ENCODE results near the gene FBXW10.
"Not testable (repeated sequence)": the region's sequence is repeated elsewhere in the genome, so short reads cannot be mapped to it uniquely, and the experiment has no call there.

The FBXW10 gene

DNA sequence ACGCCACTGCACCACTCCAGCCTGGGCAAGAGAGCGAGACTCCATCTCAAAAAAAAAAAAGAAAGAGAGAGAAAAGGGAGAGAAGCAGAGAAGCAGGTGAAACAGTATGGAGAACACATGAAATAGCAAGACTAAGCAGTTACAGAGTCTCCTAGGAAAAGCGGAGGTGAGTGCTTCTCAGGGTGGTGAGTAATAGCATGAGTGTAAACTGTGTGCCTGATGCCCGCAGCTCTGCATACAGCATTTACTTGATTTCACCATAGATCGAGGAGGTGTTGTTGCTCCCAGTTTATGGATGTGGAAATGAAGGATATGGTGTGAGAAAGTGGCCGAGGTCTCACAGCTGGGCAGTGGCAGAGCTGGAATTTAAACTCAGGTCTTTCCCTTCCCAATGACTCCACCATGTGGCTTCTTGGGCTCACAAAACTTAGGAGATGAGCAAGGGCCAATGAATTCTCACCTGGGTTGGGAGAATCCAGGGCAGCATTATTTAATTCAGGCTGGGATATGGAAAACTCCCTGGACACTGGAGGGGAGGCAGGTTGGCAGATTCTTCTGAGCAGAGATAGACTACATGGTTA, 10.1 kb downstream of the FBXW10 start:
- not testable (repeated sequence) for DNase-seq (ENCODE audit: low read depth)

DNA sequence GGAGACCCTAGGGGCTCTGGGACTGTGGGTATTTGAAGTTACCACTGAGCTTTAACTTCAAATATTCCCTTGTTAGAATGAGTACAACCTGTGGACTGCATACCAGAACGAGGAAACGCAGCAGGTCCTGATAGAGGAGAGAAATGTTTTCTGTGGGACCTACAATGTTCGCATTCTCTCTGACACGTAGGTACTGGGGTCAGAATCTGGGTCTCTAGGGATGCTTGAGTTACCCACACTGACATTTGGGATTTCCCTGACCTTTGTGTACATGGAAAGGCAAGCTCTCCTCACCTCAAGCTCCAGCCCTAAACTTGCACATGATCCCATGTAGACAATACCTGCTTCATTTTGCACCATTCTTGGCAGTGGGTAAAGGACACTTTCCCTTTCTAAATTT, 12.1 kb downstream of the FBXW10 start:
- DNase-seq (ENCODE audit: low read depth) = not testable (repeated sequence)

DNA sequence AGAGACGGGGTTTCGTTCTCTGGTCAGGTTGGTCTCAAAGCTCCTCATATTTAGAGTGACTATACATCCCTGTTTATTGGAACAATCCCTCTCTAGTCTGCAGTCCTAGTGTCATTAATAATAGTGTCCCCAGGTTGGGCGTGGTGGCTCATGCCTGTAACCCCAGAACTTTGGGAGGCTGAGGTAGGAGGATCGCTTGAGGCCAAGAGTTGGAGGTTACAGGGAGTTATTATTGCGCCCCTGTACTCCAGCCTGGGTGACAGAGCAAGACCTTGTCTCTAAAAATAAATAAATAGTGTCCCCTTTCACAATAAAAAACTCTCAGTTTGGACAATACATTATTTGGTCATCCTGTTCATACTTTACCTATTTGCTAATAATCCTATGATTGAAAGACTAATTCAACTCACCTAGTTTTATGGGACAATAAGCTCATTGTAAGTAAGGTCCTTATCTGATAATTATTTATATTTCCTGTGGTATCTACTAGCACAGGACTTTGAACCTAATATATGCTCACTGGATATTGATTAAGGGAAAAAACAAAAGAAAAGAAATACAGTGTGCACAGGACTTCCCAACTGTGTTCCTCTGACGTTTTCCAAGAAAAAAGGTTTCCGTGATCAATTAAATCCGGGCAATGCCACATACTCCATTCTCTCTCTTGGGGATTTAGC, 13.7 kb downstream of the FBXW10 start:
- DNase-seq (ENCODE audit: low read depth) = not testable (repeated sequence)

- not testable (repeated sequence) for DNase-seq (ENCODE audit: low read depth)
These were observed 14.5 kb downstream of the FBXW10 start for GRCh38 chr17:18758344-18758743.

- DNase-seq (ENCODE audit: low read depth) = not testable (repeated sequence)
These were observed 16.4 kb downstream of the FBXW10 start for GRCh38 chr17:18760221-18760620.

DNA sequence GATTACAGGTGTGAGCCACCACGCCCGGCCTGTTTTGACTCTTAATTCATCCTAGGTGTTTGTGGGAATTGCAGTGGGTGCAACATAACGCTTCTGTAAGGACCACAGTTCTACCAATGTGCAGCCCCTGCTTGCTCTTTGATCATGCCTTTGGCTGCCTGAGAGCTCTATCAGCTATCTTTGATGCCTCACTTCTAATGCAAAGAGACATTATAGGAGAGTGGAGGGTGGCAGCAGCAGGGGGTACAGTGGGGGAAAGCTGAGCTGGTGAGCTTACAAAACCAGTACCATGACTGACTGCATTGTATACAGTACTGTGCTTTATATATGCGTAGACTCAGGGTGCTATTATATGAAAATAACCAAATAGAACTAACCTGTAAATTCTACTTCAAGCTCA, 26.7 kb downstream of the FBXW10 start:
- not testable (repeated sequence) for DNase-seq (ENCODE audit: low read depth)

DNA sequence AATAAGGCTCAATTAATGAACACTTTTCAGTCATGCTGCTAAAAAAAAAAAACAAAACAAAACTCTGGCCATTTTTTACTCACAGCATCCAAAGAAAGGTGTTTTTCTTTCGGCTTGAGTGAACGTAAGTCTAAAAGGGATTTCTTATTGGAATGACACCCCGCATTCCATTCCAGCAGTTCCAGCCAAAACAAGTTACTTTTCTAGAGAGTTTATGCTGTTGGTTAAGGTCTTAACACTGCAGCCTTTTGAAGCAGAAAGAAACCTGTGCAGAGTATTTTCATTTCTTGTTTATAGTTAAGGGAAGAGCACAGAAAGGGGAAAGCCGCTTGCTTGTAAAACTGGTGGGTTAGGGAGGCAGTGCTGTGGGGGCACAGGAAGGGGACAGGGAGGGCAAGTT, 27.2 kb downstream of the FBXW10 start:
- not testable (repeated sequence) for DNase-seq (ENCODE audit: low read depth)

DNA sequence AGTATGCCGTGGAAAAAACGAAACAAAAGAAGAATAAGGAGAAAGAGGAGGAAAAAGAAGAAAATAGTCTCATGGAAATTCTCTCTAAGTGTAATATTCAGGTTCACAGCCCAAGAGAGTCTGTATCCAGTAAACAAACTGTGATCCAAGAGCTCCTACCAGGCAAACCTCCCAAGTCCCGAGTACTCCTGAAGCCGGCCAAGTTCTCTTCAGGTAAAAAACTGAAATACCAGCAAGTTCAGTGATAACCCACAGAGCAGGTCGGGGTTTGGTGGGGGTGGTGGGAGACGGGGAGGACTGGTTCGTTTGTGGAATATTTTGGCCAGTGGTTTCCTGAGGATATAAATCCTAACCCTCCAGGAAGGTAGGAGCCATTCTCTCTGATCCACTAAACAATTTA, 28.6 kb downstream of the FBXW10 start:
- no peak for DNase-seq (ENCODE audit: low read depth)

GRCh38 chr17:18780991-18781718, 37.3 kb downstream of the FBXW10 start, which contains the start of gene TVP23B:
TSS of gene TVP23B (plus strand) at chr17:18781183. CDS start at chr17:18781294, 111 bp downstream.
- DNase-seq (ENCODE audit: low read depth) = peak; percentile 60

DNA sequence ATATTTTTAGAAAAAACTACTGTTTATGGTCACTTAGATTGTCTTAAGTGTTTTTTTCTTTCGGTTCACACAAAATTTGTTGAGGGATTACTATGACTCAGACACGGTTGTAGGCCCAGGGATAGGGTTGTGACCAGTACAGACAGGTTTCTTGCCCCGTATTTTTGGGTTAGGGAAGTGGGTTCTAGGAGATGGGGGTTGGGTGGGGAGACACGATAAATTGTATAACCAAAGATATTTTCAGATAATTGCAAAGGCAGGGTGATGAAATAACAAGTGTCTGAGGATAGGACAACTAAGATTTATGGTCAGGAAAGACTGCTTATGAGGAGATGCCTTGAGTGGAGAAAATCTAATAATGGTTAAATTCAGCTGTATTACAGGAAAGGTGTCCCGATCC, 38.0 kb downstream of the FBXW10 start:
- DNase-seq (ENCODE audit: low read depth) = not testable (repeated sequence)

DNA sequence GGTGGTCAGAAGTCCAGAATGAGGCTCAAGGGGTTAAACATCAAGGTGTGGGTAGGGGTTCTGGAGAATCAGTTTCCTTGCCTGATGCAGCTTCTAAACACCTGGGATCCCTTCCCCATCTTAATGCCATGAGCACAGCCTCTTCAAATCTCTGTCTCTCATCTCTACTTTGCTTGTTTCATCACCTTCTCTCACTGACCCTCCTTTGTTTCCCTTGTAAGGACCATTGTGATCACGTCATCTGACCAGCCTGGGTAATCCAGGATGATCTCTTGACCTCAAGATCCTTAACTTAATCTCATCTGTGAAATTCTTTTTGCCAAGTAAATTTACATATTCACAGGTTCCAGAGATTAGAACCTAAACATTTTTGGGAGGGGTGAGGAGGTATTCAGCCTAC, 42.1 kb downstream of the FBXW10 start:
- not testable (repeated sequence) for DNase-seq (ENCODE audit: low read depth)

- not testable (repeated sequence) for DNase-seq (ENCODE audit: low read depth)
These were observed 43.0 kb downstream of the FBXW10 start for GRCh38 chr17:18786890-18787289.

DNA sequence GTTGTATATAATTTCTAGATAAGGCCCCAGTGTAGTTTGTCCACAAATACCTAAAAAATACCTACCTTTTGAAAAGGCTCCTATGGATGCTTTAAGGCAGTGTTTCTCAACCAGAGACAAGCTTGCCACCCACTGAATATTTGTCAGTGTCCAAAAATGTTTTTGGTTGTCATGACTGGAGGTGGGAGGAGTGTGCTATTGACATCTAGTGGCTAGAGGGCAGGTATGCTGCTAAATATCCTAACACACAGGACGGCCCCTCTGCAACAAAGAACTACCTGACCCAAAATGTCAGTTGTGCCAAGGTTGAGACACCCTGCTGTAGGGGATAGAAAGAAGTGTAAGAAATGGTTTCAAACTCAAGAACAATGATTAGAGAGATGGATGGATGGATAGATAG, 47.5 kb downstream of the FBXW10 start:
- not testable (repeated sequence) for DNase-seq (ENCODE audit: low read depth)

DNA sequence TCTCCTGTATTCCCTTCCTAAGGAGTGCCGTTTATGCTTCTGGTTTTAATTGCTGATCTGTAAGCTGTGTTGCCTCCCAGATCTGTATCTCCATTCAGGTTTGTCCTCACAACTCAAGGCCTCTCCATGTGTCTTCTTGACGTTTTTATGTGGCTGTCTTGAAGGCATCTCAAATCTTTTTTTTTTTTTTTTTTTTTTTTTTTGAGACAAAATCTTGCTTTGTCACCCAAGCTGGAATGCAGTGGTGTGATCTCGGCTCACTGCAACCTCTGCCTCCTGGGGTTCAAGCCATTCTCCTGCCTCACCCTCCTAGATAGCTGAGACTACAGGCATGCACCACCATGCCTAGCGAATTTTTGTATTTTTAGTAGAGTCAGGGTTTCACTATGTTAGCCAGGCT, 51.0 kb downstream of the FBXW10 start:
- DNase-seq (ENCODE audit: low read depth) = not testable (repeated sequence)

- DNase-seq (ENCODE audit: low read depth) = not testable (repeated sequence)
These were observed 53.0 kb downstream of the FBXW10 start for GRCh38 chr17:18796887-18797286.

GRCh38 chr17:18803458-18804245, 59.8 kb downstream of the FBXW10 start:
- DNase-seq (ENCODE audit: low read depth) = not testable (repeated sequence)

GRCh38 chr17:18815924-18816323, 72.1 kb downstream of the FBXW10 start:
- DNase-seq (ENCODE audit: low read depth) = not testable (repeated sequence)

GRCh38 chr17:18816489-18817371, 72.9 kb downstream of the FBXW10 start:
- peak; percentile 19 for DNase-seq (ENCODE audit: low read depth)

- not testable (repeated sequence) for DNase-seq (ENCODE audit: low read depth)
These were observed 77.6 kb downstream of the FBXW10 start for GRCh38 chr17:18821430-18821829.

DNA sequence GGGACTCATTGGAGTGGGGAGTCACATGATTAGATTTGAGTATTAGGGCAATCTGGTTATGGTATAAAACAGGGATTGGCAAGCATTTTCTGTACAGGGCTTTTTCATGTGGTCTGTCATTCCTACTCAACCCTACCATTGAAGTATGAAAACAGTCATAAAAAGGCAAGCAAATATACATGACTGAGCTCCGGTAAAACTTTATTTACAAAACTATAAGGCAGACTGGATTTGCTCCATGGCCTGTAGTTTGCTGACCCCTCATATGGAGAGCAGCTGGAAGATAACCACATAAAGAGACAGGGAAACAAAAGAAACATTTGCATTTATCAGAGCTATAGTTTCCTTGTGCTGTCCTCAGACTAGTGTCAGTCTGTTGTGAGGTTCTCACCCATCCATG, 83.8 kb downstream of the FBXW10 start:
- DNase-seq (ENCODE audit: low read depth) = not testable (repeated sequence)
